HepG2 (cell line): Measurements from ENCODE around the gene SCN4B. TPM values are rescaled to one million over a fixed set of nuclear protein-coding genes. Genes with fewer than 3 reads are reported as not detected.

ENCODE experiments used
- ATF2 ChIP-seq: sonication (generic); formaldehyde crosslinking; IDR thresholded peaks from 2 replicates; pipeline ENCODE4 v1.4.0; 2020; ENCODE audit warnings: missing genetic modification reagents
- CBX1 ChIP-seq: IDR thresholded peaks from one replicate; pipeline ENCODE4 v1.6.1; 2016; ENCODE audit warnings: antibody characterized with exemption, low read depth
- MATR3 ChIP-seq: sonication (generic); formaldehyde crosslinking; IDR thresholded peaks from 2 replicates; pipeline ENCODE4 v1.4.0; 2020; ENCODE audit warnings: missing genetic modification reagents
- MIXL1 ChIP-seq: IDR thresholded peaks from 2 replicates; pipeline ENCODE4 v1.6.1; 2016
- RERE ChIP-seq: IDR thresholded peaks from 2 replicates; pipeline ENCODE4 v1.6.1; 2016; ENCODE audit warnings: low read depth, missing genetic modification reagents, missing compliant biosample characterization
- SNAPC2 ChIP-seq: sonication (generic); formaldehyde crosslinking; IDR thresholded peaks from 2 replicates; pipeline ENCODE4 v1.8.1; 2022; ENCODE audit warnings: mild to moderate bottlenecking, missing genetic modification reagents
- ZNF407 ChIP-seq: sonication (generic); formaldehyde crosslinking; IDR thresholded peaks from one replicate; pipeline ENCODE4 v1.5.1; 2020; ENCODE audit warnings: mild to moderate bottlenecking, missing genetic modification reagents; ENCODE audit errors: not compliant biosample characterization
- ZNF430 ChIP-seq: sonication (generic); formaldehyde crosslinking; IDR thresholded peaks from 2 replicates; pipeline ENCODE4 v1.9.0; 2021; ENCODE audit warnings: mild to moderate bottlenecking, missing genetic modification reagents
- polyA plus RNA-seq, 8 experiments: library from polyadenylated mRNA; depleted of rRNA in 3 of 8; stranded (reverse) in 7 of 8; unstranded in 1 of 8; fragments of >200 nt; fragmentation: Illumina TruSeq in 4 of 8; extraction: Trizol in 4 of 8; gene quantifications; 2 replicates each; pipeline versions ENCODE4 v1.2.1 to v1.2.3, GENCODE V29; 2011 to 2016; ENCODE audit warnings: low read depth in 4 of 8, missing spikeins in 1 of 8, mixed read lengths in 1 of 8; ENCODE audit not compliant: insufficient read depth in 1 of 8
- total RNA-seq, 5 experiments: library from RNA; depleted of rRNA; stranded (reverse); fragments of >200 nt; fragmentation: Illumina TruSeq; extraction: Trizol; gene quantifications; 2 replicates each; pipeline ENCODE4 v1.2.3, GENCODE V29; 2016; ENCODE audit warnings: low read depth in 1 of 5
- TF ChIP-seq, protein P1 (sequence below): sonication (generic); formaldehyde crosslinking; conservative IDR thresholded peaks from 2 replicates; pipeline ENCODE4 v1.4.0; 2020; ENCODE audit warnings: missing genetic modification reagents
- TF ChIP-seq, protein P2 (sequence below): sonication (generic); formaldehyde crosslinking; IDR thresholded peaks from 2 replicates; pipeline ENCODE4 v1.5.0; 2020; ENCODE audit warnings: missing genetic modification reagents

SCN4B gene
- total and polyA plus RNA-seq, 2 of the 13 experiments (the other 11 are each of a cell fraction or from before 2014, with no cell fraction given) = 0.04 to 0.29 TPM

DNA sequence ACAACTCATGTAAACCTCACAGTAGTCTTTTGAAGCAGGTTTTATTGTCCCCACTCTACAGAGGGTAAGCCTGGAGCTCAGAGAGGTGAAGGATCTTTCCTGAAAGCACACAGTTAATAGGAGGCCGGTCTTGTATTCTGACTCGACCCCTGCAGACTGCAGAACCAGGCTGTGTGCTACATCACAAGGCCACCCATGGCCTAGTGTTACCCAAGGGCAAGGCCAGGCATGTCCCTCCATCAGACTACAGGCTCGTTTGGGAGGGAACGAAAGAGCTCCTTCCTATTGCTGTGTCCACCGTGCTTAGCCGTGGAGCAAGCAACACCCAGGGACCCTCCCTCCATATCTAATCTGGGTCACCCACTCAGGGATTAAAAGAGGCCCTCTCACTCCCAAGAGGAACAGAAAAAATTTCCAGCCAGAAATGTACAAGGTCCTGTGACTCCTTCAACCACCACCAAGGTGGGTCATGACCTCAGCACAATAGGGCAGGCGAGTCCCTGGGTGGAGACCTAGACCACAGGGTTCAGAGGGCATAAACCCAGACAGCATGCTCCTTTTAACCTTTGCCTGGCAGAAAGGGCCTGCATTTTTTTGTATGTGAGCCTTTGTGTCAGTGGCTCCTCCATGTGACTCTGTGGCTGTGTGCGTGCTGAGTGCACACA is 59.6 kb downstream of the SCN4B start (continued):
- TF ChIP-seq ATF2 (no peak), ZNF407 (CRISPR knock-in tag) (no peak), MIXL1 (CRISPR knock-in tag) (no peak), ZNF430 (CRISPR knock-in tag) (no peak), MATR3 (CRISPR knock-in tag) (no peak), SNAPC2 (CRISPR knock-in tag) (no peak), RERE (CRISPR knock-in tag) (no peak), CBX1 (no peak)
- TF ChIP-seq, protein P1, sequence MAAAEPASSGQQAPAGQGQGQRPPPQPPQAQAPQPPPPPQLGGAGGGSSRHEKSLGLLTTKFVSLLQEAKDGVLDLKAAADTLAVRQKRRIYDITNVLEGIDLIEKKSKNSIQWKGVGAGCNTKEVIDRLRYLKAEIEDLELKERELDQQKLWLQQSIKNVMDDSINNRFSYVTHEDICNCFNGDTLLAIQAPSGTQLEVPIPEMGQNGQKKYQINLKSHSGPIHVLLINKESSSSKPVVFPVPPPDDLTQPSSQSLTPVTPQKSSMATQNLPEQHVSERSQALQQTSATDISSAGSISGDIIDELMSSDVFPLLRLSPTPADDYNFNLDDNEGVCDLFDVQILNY (CRISPR knock-in tag) = no peak
- TF ChIP-seq, protein P2, sequence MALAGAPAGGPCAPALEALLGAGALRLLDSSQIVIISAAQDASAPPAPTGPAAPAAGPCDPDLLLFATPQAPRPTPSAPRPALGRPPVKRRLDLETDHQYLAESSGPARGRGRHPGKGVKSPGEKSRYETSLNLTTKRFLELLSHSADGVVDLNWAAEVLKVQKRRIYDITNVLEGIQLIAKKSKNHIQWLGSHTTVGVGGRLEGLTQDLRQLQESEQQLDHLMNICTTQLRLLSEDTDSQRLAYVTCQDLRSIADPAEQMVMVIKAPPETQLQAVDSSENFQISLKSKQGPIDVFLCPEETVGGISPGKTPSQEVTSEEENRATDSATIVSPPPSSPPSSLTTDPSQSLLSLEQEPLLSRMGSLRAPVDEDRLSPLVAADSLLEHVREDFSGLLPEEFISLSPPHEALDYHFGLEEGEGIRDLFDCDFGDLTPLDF = no peak
